ENCODE results near the gene SOD2.
"Not testable (repeated sequence)": the region's sequence is repeated elsewhere in the genome, so short reads cannot be mapped to it uniquely, and the experiment has no call there.

The SOD2 gene

DNA sequence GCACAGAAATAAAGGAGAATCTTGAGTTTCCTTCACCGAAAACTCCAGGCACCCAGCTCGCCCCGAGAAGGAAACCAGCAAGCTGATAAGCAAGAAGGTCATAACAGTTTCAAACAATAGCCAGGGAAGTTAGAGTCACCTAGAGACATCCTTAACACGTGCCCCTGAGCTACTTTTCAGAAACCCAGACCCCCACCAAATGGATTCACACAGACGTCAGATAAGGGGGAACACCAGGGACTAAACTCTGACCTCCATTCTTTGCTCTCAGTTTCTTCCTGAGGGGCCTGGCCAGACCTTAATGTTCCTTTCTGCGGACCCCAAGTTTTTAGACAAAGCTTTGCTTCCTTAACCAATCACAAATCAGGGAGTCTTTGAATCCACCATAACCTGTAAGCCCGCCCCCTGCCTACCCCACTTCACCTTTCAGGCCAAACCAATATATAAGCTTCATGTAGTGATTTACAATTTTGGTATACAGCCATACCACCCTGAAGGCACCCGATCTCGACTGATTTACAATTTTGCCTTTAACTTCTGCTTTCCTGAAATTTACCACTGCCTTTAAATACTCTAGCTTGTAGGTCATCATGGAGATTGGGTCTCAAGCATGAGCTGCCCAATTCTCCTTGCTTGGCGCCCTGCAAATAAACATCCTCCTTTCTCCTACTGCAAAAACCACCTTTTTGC is 11.7 kb downstream of the SOD2 start:
- no peak for DNase-seq

DNA sequence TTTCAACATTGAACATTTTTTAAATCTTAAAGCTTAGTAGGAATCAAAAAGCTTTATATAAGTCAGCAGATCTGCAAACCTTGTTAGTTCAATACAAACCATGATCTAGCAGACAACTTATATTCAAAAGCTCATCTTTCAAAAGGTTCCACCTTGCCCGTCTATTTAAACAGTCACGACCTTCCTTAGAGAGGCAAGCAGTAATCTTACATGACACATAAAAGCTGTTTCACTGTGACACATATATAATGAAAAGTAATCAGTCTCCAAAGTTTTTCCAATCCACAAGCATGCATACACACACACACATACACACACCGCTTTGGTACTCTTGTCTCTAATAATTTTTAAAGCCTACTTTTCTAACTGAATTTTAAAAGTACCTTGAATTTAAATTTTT is 12.9 kb downstream of the SOD2 start:
- no peak for DNase-seq

DNA sequence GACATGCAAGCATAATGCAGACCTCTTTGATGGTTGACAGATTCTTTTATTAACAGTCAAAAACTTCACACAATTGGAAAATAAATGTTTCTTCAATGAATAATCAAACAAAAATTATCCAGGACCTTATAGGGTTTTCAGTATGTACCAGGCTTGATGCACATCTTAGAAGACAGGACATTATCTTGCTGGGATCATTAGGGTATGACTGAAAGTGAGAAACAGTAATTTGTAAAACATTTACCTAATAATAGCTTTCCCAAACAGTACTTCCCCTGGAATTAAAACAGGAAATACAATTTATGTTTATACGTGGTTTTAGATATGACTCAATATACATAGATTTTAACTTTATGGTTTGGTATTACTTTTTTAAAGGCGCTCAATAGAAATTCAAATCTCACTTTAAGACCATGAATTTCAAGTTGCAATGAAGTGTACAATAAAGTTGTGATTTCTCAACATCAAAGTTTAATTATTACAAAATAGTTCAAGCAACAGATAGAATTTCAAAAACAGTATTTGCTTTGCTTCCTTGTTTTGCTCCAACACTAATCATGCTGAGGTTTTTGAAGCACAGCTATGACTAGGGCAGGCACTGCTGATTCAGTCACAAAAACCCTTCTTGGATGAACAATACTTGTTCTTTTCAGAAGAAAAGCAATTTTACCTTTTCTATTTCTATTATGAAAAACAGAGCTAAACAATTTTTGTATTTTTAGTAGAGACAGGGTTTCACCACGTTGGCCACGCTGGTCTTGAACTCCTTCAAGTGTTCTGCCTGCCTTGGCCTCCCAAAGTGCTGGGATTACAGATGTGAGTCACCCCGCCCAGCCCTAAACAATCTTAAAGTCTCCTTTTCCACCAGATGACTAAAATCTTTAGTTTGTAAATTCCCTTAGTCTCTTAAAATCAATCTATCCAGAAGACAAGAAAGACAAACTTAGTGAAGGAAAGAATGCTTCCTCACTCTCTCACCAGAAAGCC is 13.7 kb downstream of the SOD2 start:
- DNase-seq, result no peak

DNA sequence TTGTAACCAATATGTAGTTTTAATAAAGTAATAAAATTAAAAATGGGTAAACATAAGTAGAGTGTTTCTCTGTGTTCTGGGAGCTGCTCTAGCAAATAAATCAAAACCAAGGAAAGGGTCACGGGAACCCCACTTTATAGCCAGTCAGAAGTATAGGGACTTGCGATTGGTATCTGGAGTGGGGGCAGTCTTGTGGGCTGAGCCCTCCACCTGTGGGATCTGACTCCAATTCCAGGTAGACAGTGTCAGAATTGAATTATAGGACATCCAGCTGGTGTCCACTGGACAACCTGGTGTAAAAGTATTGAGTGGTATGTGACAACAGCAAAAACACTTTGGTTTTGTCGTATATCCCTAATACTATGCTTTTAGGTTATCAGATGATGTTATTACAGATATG is 14.5 kb downstream of the SOD2 start:
- no peak for DNase-seq

DNA sequence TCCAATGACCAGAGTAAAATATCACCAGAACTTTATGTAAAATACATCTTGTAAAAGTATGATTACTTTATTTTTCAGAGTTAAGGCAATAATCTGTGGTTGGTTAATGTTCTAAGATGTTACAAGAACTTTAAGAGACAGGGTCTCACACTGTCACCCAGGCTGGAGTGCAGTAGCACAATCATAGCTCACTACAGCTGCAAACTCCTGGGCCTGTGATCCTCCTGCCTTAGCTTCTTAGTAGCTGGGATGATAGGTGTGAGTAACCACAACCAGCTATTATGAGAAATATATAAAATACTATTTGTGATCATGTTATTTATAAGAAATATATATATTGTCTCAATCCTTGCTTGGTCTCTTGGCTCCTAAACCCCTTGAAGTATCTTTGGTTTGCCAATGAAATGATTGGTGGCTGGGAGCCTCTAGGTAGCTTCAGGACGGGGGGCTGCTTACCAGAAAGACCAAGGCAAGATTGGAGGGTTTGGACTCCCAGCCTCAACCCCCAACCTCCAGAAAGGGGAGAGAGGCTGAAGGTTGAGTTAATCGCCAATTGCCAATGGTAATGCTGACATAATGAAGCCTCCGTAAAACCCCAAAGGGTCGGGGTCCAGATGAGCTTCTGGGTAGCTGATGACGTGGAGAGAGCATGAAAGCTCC is 15.4 kb downstream of the SOD2 start:
- no peak for DNase-seq

DNA sequence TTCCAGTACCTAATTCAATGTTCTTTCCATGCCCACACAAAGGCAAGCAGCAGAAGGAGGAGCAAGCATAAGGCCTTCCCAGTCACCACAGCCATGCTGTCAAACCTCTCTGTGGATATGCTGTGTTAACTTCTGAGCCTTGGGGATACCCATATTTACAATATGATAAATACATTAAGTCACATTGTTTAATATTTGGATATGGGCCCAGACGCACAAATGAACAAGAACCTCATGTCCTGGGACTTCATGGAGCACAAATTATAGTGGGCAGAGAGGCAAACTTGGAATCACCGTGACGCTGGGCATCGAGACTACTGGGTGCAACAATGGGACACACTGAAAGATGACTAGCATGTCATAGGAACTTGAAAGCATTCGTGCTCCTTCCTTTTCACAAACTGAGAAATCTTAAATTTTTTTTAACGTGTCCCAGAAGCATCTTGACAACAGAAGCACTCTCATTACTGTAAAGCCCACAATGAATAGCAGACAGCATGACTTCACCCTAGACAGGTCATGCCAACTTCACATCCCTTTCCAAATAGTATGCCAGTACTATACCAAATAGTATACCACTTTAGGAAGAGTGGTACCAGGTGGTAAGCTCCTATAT is 16.0 kb downstream of the SOD2 start:
- no peak for DNase-seq

DNA sequence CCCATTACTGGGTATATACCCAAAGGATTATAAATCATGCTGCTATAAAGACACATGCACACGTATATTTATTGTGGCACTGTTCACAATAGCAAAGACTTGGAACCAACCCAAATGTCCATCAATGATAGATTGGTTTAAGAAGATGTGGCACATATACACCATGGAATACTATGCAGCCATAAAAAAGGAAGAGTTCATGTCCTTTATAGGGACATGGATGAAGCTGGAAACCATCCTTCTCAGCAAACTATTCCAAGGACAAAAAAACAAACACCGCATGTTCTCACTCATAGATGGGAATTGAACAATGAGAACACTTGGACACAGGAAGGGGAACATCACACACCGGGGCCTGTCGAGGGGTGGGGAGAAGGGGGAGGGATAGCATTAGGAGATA is 16.8 kb downstream of the SOD2 start:
- not testable (repeated sequence) for DNase-seq

DNA sequence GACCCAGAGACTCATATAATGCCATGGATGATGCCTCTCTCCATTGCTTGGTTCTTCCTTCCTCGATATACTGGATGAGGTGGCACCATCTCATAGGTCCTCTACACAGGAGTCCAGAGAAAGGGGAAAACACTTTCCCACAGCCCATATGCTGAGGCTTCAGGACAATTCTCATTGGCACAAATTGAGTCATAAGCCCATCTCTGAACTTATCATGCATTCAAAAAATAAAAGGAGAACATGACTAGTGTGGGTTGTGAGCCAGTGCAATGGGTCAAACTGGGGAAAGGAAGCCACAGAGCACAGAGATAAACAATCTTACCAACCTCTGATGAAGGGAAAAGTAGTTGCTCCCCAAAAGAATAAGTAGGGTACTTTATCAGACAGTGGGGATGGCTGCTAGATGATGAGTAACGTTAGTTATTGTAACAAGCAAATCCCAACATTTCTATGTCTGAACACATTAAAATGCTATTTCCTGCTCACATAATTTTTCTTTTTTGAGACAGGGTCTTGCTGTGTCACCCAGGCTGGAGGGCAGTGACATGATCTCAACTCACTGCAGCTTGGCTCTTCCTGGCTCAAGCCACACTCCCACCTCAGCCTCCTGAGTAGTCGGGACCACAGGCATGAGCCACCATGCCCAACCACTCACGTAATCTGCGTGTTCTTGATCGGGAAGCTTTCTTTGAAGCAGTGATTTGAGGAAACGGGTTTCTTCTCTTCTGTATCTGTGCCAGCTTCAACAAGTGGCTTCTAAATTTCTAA is 27.0 kb downstream of the SOD2 start:
- no peak for DNase-seq

DNA sequence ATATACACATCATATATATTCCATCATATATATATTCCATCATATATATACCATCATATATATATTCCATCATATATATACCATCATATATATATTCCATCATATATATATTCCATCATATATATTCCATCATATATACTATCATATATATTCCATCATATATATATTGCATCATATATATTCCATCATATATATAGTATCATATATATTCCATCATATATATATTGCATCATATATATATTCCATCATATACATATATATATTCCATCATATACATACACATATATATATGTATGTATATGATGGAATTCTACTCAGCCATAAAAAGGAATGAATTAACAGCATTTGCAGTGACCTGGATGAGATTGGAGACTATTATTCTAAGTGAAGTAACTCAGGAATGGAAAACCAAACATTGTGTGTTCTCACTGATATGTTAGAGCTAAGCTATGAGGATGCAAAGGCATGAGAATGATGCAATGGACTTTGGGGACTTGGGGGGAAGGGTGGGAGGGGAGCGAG is 29.6 kb downstream of the SOD2 start:
- not testable (repeated sequence) for DNase-seq

DNA sequence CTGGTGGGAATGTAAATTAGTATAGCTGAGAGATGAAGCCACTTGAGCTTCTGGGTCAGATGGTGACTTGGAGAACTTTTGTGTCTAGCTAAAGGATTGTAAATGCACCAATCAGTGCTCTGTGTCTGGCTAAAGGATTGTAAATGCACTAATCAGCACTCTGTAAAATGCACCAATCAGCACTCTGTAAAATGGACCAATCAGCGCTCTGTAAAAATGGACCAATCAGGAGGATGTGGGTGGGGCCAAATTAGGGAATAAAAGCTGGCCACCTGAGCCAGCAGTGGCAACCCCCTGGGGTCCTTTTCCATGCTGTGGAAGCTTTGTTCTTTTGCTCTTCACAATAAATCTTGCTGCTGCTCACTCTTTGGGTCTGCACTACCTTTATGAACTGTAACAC is 31.1 kb downstream of the SOD2 start:
- DNase-seq, result not testable (repeated sequence)

DNA sequence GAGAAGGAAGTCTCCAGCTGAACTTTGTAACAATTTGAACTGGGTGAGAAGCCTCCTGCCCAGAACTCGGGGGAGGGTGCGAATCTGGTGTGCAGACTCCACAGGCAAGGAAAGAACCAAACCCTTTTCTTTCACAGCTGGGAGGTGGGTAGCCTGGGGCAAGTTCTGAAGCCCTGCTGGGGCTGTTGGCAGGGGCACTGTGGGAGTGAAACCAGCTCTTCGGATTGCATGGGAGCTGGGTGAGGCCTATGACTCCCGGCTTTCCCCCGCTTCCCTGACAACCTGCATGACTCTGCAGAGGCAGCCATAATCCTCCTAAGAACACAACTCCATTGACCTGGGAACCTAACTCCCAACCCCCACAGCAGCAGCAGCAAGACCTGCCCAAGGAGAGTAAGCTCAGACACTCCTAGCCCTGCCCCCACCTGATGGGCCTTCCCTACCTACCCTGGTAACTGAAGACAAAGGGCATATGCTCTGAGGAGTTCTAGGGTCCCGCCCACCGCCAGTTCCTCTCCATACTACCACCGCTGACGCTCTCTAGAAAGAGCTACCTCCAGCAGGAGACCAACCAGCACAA is 37.5 kb downstream of the SOD2 start:
- DNase-seq, result no peak

DNA sequence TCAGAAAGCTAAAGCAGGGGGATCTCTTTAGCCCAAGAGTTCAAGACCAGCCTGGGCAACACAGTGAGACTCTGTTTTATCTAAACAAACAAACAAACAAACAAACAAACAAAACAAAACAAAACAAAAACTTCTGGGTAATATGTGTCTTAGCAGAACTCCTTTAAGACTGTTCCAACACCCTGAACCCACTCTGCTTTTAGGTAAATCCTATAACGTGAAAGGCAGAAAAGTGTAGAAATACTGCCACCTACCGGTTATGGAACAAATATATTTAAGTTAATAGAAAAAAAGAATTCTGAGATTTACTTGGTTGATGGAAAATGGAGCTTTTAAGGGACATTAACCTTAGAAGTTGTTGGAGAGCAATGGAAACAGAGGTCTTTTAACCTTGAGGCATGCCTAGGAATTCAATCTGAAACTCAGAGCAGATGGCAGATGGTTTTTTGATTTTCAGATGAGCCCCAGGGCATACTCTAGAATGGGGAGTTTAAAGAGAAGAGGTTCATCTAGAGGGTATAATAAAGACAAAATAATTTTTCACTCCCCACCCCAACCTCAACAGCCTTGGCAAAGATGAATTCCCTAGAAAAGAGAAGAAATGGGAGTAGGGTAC is 38.5 kb downstream of the SOD2 start:
- DNase-seq, result peak in 1 of 2 donors; percentile 47

DNA sequence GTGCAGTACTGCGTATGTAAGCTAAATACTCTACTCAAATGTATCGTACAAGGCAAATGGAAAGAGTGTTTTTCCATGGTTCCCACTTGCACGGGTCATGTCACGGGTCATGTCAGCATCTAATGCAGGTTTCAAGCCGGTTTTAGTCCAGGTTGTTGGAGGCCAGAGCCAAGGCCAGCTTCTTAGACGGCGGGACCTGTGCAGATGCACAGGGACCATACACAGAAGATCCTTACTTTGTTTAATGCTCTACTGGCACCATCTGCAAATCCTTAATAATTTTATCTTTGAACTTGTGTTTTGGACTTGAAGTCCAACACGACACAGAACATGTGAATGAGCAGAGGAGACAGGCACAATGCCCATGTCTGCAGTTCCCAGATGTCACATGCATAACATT is 42.7 kb downstream of the SOD2 start:
- no peak for DNase-seq

DNA sequence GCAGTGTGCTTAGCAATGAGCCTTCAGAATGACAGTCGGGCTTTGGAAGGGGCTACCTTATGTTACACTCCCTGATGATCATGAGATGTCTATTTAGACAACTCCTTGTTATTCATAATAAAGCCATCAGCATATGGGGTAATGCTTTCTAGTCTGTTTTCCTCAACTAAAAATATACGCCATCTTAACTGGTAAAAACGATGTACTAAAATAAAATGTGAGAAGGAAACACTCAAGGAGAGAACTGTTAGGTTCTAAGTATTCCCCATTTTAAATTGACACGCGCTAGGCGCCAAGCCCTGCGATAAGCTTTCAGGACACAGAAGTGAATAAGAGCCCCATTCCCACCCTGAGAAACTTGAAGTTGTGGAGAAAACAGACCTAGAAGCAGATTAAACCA is 43.6 kb downstream of the SOD2 start:
- no peak for DNase-seq

DNA sequence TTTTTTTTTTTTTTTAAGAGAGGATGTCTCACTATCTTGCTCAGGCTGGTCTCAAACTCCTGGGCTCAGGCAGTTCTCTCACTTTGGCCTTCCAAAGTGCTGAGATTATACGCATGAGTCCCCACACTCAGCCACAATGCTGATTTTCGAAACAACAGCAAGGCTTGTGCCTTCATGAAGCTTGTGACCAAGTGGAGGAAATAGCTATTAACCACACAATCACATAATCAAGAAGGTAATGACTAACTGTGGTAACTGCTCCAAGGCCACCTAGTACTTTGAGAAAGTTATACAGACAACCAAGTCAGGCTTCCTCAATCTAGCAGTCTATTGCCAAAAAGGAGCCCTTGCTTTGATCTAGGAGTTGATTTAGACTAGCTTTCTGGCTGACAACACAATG is 46.3 kb downstream of the SOD2 start:
- DNase-seq, result no peak

DNA sequence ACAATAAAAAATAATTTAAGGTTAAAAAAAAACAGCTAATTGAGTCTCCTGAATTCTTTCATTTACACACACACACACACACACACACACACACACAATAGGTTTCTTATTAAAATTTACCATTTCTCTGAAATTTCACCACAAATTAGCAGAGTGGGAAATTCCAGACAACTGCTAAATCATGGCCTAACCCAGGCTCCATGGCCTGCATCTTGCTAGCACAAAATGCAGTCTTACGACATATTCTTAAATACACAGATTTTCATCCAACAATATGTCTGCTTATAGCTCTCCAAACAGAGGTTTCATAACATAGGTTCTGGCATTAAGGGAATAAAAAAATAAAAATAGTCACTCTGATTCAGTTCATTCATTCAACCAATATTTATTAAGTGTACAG is 46.9 kb downstream of the SOD2 start:
- no peak for DNase-seq

DNA sequence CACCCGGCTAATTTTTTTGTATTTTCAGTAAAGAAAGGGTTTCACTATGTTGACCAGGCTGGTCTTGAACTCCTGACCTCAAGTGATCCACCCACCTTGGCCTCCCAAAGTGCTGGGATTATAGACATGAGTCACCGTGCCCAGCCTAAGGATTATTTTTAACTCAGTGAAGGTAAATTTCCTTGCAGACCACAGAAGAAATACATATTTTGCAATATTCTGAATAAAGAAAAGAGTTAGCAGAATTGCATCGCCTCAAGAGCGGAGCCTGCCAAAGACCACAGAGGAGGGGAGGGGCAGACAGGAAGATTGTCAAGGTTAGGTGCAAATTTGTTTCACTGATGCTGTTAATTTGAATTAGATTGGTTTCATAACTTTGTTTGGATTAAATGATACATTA is 47.4 kb downstream of the SOD2 start:
- no peak for DNase-seq

Measured in hippocampal formation (tissue), 2 donors.